Activated gamma-delta T cell (primary cell): ENCODE measurements around the gene SLC22A5.

Experiments
- DNase-seq: peaks from one replicate; lab custom pipeline; 2025; lab: John Stamatoyannopoulos, UW

SLC22A5 gene

DNA sequence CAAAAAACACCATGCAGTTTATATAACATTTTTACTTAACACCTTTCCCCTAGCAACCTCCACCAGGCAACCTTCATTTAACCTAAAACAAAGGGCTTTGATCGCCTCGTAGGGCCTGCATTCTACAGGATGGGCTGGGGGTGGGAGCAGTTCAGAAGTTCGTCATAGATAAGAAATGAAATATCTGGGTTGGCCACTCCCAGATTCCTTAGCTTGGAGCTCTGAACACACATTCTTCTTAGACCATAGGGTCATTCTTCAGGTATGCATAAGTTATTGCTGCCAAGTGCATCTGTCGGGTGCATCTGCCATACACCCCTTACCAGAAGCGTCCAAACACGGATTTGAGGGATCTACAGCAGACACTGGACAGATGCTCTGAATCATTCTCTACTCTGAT is 4.3 kb upstream of the SLC22A5 start:
- no peak for DNase-seq

DNA sequence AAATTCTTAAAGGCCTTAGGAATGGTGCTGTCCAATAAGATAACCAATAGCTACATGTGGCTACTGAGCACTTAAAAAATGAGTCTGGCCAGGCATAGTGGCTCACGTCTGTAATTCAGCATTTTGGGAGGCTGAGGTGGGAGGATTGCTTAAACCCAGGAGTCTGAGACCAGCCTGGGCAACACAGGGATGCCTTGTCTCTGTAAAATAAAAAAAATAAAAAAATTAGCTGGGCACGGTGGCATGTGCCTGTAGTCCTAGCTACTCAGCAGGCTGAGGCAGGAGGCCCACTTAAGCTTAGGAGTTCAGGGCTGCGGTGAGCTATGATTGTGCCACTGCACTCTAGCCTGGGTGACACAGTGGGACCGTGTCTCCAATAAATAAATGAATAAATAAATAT is 1.3 kb upstream of the SLC22A5 start:
- DNase-seq = no peak

DNA sequence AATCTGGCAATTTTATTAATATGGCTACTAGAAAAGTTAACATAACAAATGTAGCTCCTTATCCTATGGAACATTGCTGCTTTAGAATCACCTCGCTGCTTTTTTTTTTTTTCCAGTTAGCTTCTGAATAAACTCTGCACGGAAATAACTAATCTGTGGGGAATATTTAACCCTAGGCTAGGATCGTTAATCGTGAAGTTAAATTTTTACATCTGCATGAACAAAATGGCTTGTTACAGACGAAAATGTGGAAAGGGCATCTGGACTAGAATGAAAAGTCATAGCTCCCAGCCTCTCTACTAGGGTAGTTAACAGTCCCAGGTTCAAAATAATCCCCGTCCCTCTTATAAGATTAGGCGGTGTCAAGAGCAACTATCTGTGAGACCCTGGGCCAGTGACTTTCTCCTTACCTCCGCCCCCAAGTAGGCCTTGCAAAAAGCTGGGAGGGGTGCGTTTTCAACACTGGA is 470 bp upstream of the SLC22A5 start:
- DNase-seq = no peak

GRCh38 chr5:132370181-132370970 is 866 bp downstream of the SLC22A5 start:
- DNase-seq = no peak

DNA sequence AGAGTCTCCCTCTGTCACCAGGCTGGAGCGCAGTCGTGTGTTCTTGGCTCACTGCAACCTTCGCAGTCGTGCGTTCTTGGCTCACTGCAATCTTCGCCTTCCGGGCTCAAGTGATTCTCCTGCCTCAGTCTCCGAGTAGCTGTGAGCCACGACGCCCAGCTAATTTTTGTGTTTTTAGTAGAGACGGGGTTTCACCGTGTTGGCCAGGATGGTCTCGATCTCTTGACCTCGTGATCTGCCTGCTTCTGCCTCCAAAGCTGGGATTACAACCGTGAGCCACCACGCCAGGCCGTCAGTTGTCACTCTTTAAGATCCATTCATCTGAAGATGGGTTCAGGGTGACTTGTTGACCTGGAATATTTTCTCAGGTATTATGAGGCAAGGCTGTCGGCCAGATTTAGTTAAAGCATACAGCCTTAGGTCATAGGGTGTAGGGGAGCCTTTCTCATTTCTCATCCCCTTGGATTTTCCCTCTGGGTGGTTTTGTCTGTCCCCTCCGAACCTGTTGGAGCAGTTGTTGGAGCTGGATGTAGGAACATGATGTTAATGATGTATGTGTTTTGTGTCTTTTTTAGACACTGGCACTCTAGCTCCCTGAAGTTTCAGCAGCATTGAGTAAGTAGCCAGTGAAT is 1.6 kb downstream of the SLC22A5 start:
- no peak for DNase-seq

DNA sequence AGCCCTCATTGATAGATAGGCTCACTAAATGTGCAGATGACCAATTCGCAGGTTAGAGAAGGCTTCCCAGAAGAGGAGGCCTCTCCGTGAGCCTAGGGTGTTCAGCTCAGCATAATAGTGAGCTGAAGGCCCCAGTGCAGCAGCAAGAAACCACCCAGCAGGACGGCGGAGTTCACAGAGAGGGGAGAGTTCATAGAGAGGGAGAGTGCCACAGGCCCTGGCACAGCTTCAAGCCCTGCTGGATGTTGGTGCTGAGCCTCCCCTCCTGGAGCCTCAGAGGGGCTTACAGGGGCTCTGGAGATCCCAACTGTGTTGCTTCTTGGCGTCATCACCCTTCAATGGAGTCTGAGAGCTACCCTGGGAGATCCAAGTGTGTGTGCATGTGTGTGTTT is 2.1 kb downstream of the SLC22A5 start:
- no peak for DNase-seq

DNA sequence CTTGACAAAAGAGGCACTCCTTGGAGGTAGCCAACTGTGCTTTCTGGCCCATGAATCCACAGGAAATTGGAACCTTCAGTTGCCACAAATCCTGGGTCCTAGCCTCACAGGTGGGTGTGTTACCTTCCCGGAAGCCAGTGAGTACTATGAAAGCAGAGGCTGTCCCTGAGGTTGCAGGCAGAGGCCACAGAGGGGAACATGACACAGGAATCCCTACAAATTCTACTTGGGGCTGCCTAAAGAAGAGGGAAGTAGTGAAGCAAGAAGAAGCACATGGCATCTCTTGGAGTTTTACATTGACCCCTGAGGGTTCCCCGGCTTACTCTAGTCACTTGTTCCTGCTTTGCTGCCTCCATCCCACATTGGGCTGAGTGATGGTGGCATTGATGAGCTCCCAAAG is 2.6 kb downstream of the SLC22A5 start:
- DNase-seq = no peak

- no peak for DNase-seq
Measured at GRCh38 chr5:132372542-132372941, 3.0 kb downstream of the SLC22A5 start.

GRCh38 chr5:132375957-132376356 is 6.4 kb downstream of the SLC22A5 start:
- no peak for DNase-seq

GRCh38 chr5:132376694-132377641 is 7.5 kb downstream of the SLC22A5 start:
- no peak for DNase-seq

- DNase-seq = no peak
Measured at GRCh38 chr5:132377738-132378137, 8.2 kb downstream of the SLC22A5 start.

DNA sequence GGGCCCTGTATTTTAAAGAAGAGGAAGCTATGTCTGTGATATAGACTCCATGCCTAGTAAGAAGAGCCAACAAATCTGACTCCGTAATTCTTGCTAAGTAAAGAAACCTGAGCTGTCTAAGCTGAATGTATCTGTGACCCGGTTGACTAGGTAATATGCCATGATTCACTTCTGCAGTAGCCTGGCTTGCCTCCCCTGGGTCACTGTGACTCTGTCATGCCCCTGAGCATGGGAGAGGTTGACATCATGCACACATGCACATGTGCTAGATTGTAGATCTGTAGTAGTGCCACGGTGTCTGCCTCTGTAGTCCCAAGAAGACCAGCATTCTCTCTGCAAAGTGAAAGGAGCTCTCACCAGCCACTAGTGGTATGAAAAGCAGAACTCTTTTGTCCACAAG is 9.1 kb downstream of the SLC22A5 start:
- no peak for DNase-seq

GRCh38 chr5:132380047-132380446 is 10.5 kb downstream of the SLC22A5 start:
- no peak for DNase-seq

DNA sequence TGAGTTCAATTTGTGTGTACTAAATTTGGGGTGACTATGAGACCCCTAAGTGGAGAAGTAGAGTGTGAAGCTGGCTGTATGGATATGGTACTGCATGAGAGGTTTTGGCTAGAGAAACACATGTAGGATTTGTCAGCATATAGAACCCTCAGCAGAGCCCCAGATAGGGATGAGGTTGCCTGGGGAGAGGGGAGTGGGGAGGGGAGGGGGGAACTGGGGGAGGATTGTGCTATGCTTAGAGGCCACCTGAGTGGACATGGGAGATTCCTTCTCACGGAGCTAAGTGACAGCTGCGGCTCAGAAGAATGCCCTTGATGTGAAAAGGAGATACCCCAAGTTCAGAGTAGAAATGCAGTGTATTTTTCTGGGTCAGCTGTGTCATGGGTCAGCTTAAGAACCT is 11.2 kb downstream of the SLC22A5 start:
- DNase-seq = no peak

DNA sequence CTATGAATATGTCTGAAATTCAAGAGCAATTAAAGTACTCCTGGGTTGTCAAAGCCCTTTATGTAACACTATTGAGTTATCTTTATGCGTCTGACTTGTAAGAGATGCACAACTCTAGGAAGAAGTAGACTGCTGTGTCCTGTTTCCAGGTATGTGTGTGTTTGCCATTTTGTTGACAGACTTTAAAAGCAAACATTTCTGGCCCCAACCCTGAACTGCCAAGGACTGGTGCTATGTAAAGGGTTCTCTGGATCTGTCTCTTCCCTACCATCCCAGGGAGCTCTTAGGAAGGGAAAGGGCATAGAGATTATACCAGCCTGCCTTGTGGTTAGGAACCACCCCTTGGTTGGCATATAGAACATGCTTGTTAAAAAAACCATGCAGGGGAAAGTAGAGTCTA is 12.1 kb downstream of the SLC22A5 start:
- no peak for DNase-seq

GRCh38 chr5:132383261-132383660 is 13.8 kb downstream of the SLC22A5 start:
- no peak for DNase-seq

GRCh38 chr5:132383984-132384383 is 14.5 kb downstream of the SLC22A5 start:
- DNase-seq = no peak

DNA sequence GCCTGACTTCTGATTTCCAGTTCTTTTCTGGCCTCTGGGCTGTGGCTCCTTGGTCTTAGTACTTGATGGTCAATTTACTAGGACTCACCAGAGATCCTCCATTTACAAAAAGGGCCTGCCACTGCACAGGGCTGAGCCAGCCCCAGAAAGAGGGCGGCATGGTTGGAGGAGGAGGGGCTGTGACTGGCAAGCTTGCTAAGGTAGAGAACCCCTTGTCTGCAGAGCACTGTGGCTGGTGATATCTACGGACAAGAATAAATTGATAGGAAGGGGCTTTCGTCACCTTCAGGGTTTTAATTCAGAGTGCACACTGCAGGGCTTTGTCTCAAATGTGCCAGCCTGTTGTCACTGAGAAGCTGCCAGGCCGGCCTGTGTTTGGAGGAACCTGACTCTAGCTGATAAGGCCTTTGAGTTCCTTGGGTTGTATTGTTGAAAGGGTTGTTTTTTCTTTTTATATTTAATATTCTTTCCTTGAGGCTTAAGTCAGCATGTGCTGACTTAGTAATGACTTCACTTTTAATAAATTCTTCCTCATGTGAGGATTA is 15.1 kb downstream of the SLC22A5 start:
- no peak for DNase-seq

DNA sequence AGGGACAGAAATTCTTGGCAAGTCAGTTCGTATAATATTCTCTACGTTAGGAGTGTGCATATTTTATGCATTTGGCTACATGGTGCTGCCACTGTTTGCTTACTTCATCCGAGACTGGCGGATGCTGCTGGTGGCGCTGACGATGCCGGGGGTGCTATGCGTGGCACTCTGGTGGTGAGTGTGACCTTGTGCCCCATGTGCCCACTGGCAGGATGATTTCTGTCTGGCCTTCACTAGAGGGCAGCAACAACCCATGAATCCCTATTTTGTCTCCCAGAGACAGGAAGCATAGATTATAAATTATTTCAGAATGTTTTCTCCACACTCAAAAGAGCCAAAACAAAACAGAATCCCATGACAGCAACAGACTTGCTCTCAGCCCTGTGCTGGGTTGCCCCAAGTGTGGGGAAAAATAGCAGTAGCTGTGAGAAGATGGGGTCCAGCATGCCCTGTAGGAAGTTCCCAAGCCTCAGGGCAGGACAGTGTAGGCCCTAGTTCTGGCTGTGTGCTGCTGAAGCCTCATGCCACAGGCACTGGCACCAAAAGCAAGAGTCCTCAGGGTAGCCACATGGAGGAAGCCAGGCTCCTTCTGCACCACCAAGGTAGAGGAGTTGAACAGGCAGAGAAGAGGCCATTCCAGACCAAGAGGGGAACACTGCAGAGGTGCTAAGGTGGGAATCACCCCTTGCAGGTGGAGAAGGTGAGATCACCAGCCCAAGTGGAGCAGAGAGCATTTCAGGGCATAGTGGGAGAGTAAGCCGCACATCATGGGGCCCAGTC is 16.0 kb downstream of the SLC22A5 start:
- peak; percentile 18 for DNase-seq

DNA sequence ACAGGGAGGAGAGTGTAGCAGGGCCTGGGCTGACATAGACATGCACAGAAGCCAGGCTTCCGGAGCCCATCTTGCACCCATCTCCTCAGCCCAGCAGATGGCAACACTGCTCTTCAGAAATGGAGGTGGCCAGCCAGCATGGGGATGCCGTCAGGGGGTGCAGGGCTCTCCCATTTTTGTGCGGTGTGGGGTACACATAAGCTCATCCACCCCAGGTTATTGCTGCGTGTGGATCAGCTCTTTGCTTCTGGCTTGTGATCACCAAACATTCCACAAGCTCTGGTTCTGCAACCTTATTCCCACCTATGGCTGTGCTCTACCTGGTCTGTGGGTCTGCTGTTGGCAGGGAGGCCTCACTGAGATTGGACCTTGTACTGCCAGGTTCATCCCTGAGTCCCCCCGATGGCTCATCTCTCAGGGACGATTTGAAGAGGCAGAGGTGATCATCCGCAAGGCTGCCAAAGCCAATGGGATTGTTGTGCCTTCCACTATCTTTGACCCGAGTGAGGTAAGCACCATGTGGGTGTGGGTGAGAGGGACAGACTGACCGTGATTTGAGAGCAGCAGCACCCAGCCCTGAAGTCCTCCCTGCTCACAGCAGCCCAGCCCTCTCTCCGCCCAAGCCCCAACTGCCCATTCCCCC is 17.3 kb downstream of the SLC22A5 start:
- no peak for DNase-seq

- no peak for DNase-seq
Measured at GRCh38 chr5:132387640-132388117, 18.2 kb downstream of the SLC22A5 start.
